ENCODE results near the gene KATNB1. TPM values are rescaled to one million over a fixed set of nuclear protein-coding genes. Genes with fewer than 3 reads are reported as not detected.

KATNB1 gene
- polyA plus RNA-seq, 1 donor from 2014 or later = 57.9 TPM

GRCh38 chr16:57740423-57741071 is 5.0 kb downstream of the KATNB1 start:
- no peaks in the 10 kb centered on the region for H3K9me2 ChIP-seq (ENCODE audit: insufficient read depth, low read length)
- H3K27ac ChIP-seq (ENCODE audit: low read length) = no peak overlapping the region
- H3K4me3 ChIP-seq (ENCODE audit: low read length) = no peak overlapping the region
- H3K9me3 ChIP-seq (ENCODE audit: low read length) = no peaks in the 10 kb centered on the region
- no peaks in the 10 kb centered on the region for H3K27me3 ChIP-seq (ENCODE audit: insufficient read depth, low read depth, low read length)
- TF ChIP-seq TAF1 (IDR thresholded peaks at IDR 0.05; ENCODE audit: low read depth) = no peak
- TF ChIP-seq EP300 (conservative IDR thresholded peaks at IDR 0.05; ENCODE audit: poor library complexity, severe bottlenecking) = no peak
- no peak for TF ChIP-seq EZH2 (IDR thresholded peaks at IDR 0.05; ENCODE audit: borderline replicate concordance, insufficient read depth, low read length, poor library complexity, severe bottlenecking)
- no peak for TF ChIP-seq MXI1 (conservative IDR thresholded peaks at IDR 0.05; ENCODE audit: poor library complexity, severe bottlenecking)
- TF ChIP-seq, protein P1, sequence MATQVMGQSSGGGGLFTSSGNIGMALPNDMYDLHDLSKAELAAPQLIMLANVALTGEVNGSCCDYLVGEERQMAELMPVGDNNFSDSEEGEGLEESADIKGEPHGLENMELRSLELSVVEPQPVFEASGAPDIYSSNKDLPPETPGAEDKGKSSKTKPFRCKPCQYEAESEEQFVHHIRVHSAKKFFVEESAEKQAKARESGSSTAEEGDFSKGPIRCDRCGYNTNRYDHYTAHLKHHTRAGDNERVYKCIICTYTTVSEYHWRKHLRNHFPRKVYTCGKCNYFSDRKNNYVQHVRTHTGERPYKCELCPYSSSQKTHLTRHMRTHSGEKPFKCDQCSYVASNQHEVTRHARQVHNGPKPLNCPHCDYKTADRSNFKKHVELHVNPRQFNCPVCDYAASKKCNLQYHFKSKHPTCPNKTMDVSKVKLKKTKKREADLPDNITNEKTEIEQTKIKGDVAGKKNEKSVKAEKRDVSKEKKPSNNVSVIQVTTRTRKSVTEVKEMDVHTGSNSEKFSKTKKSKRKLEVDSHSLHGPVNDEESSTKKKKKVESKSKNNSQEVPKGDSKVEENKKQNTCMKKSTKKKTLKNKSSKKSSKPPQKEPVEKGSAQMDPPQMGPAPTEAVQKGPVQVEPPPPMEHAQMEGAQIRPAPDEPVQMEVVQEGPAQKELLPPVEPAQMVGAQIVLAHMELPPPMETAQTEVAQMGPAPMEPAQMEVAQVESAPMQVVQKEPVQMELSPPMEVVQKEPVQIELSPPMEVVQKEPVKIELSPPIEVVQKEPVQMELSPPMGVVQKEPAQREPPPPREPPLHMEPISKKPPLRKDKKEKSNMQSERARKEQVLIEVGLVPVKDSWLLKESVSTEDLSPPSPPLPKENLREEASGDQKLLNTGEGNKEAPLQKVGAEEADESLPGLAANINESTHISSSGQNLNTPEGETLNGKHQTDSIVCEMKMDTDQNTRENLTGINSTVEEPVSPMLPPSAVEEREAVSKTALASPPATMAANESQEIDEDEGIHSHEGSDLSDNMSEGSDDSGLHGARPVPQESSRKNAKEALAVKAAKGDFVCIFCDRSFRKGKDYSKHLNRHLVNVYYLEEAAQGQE (IDR thresholded peaks at IDR 0.05; ENCODE audit: borderline replicate concordance) = no peak
- TF ChIP-seq POLR2AphosphoS5 (IDR thresholded peaks at IDR 0.05) = no peak
- TF ChIP-seq RAD21 (conservative IDR thresholded peaks at IDR 0.05) = no peak
- TF ChIP-seq SMC3 (conservative IDR thresholded peaks at IDR 0.05; ENCODE audit: poor library complexity) = no peak
- H3K79me2 ChIP-seq (replicated peaks; ENCODE audit: insufficient read depth, low read length) = no peaks in the 10 kb centered on the region
- H3K4me2 ChIP-seq (ENCODE audit: low read length) = no peak overlapping the region
- H3F3A ChIP-seq (ENCODE audit: insufficient read depth, low read length, poor library complexity, severe bottlenecking) = no peaks in the 10 kb centered on the region
- no peak overlapping the region for H2AFZ ChIP-seq (ENCODE audit: low read depth, low read length)
- H4K20me1 ChIP-seq (ENCODE audit: insufficient read depth) = no peaks in the 10 kb centered on the region
- H3K36me3 ChIP-seq (ENCODE audit: insufficient read depth, low read length) = no peaks in the 10 kb centered on the region
- no peak overlapping the region for H3K9ac ChIP-seq (ENCODE audit: low read length)

GRCh38 chr16:57741660-57742191 is 6.2 kb downstream of the KATNB1 start:
- no peak overlapping the region for H3K4me3 ChIP-seq (ENCODE audit: low read length)
- no peak overlapping the region for H3K9ac ChIP-seq (ENCODE audit: low read length)
- H3K36me3 ChIP-seq (ENCODE audit: insufficient read depth, low read length) = no peaks in the 10 kb centered on the region
- H3K79me2 ChIP-seq (replicated peaks; ENCODE audit: insufficient read depth, low read length) = no peaks in the 10 kb centered on the region
- no peaks in the 10 kb centered on the region for H3K27me3 ChIP-seq (ENCODE audit: insufficient read depth, low read depth, low read length)
- H3F3A ChIP-seq (ENCODE audit: insufficient read depth, low read length, poor library complexity, severe bottlenecking) = no peaks in the 10 kb centered on the region
- no peaks in the 10 kb centered on the region for H3K9me3 ChIP-seq (ENCODE audit: low read length)
- TF ChIP-seq EZH2 (IDR thresholded peaks at IDR 0.05; ENCODE audit: borderline replicate concordance, insufficient read depth, low read length, poor library complexity, severe bottlenecking) = no peak
- TF ChIP-seq TAF1 (IDR thresholded peaks at IDR 0.05; ENCODE audit: low read depth) = no peak
- TF ChIP-seq, protein P2, sequence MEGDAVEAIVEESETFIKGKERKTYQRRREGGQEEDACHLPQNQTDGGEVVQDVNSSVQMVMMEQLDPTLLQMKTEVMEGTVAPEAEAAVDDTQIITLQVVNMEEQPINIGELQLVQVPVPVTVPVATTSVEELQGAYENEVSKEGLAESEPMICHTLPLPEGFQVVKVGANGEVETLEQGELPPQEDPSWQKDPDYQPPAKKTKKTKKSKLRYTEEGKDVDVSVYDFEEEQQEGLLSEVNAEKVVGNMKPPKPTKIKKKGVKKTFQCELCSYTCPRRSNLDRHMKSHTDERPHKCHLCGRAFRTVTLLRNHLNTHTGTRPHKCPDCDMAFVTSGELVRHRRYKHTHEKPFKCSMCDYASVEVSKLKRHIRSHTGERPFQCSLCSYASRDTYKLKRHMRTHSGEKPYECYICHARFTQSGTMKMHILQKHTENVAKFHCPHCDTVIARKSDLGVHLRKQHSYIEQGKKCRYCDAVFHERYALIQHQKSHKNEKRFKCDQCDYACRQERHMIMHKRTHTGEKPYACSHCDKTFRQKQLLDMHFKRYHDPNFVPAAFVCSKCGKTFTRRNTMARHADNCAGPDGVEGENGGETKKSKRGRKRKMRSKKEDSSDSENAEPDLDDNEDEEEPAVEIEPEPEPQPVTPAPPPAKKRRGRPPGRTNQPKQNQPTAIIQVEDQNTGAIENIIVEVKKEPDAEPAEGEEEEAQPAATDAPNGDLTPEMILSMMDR (IDR thresholded peaks at IDR 0.05; ENCODE audit: poor library complexity, severe bottlenecking) = no peak
- no peak for TF ChIP-seq SMC3 (conservative IDR thresholded peaks at IDR 0.05; ENCODE audit: poor library complexity)
- no peak for TF ChIP-seq RAD21 (conservative IDR thresholded peaks at IDR 0.05)
- no peak for TF ChIP-seq MXI1 (conservative IDR thresholded peaks at IDR 0.05; ENCODE audit: poor library complexity, severe bottlenecking)
- TF ChIP-seq, protein P1 (IDR thresholded peaks at IDR 0.05; ENCODE audit: borderline replicate concordance) = no peak
- TF ChIP-seq POLR2AphosphoS5 (IDR thresholded peaks at IDR 0.05) = no peak
- no peak for TF ChIP-seq EP300 (conservative IDR thresholded peaks at IDR 0.05; ENCODE audit: poor library complexity, severe bottlenecking)
- H3K4me2 ChIP-seq (ENCODE audit: low read length) = no peak overlapping the region
- H4K20me1 ChIP-seq (ENCODE audit: insufficient read depth) = no peaks in the 10 kb centered on the region
- H3K9me2 ChIP-seq (ENCODE audit: insufficient read depth, low read length) = no peaks in the 10 kb centered on the region
- H3K27ac ChIP-seq (ENCODE audit: low read length) = no peak overlapping the region
- no peak overlapping the region for H2AFZ ChIP-seq (ENCODE audit: low read depth, low read length)

All from neural cell (in vitro differentiated cells).